MM.1S (cell line): ENCODE results near the gene LOXHD1.

ENCODE experiments used
- DNase-seq: peaks from one replicate; pipeline ENCODE4 v3.0.0-alpha.2; 2015
- H2AFZ ChIP-seq: fragments of 300-600 bp; sonication (generic); 2 replicates; pipeline ENCODE4 v1.6.0; 2016; ENCODE audit warnings: antibody characterized with exemption, low read length
- H3F3A ChIP-seq: fragments of 300-600 bp; sonication (generic); 2 replicates; pipeline ENCODE4 v1.6.1; 2016; ENCODE audit warnings: mild to moderate bottlenecking, antibody characterized with exemption, low read length, moderate library complexity, mixed read lengths; ENCODE audit not compliant: insufficient read depth
- H3K27ac ChIP-seq: fragments of 300-600 bp; sonication (generic); 2 replicates; pipeline ENCODE4 v1.5.1; 2016; ENCODE audit warnings: mild to moderate bottlenecking, low read length
- H3K27me3 ChIP-seq: fragments of 300-600 bp; sonication (generic); replicated peaks from 2 replicates; pipeline ENCODE4 v1.6.0; 2016; ENCODE audit warnings: low read length; ENCODE audit not compliant: insufficient read depth
- H3K36me3 ChIP-seq: fragments of 300-600 bp; sonication (generic); replicated peaks from 2 replicates; pipeline ENCODE4 v1.6.1; 2016; ENCODE audit warnings: mild to moderate bottlenecking, low read length, mixed read lengths; ENCODE audit not compliant: insufficient read depth
- H3K4me1 ChIP-seq: fragments of 300-600 bp; sonication (generic); 2 replicates; pipeline ENCODE4 v1.6.1; 2016; ENCODE audit warnings: low read length, mixed read lengths
- H3K4me2 ChIP-seq: fragments of 300-600 bp; sonication (generic); 2 replicates; pipeline ENCODE4 v1.6.0; 2016; ENCODE audit warnings: low read depth, low read length
- H3K4me3 ChIP-seq: fragments of 300-600 bp; sonication (generic); 2 replicates; pipeline ENCODE4 v1.5.1; 2016; ENCODE audit warnings: low read length, mixed read lengths
- H3K79me2 ChIP-seq: fragments of 300-600 bp; sonication (generic); 2 replicates; pipeline ENCODE4 v1.6.1; 2016; ENCODE audit warnings: mixed run types, low read length, mixed read lengths
- H3K9ac ChIP-seq: fragments of 300-600 bp; sonication (generic); 2 replicates; pipeline ENCODE4 v1.6.1; 2016; ENCODE audit warnings: low read length, mixed read lengths
- H3K9me2 ChIP-seq: fragments of 300-600 bp; sonication (generic); replicated peaks from 2 replicates; pipeline ENCODE4 v1.6.1; 2016; ENCODE audit warnings: mild to moderate bottlenecking, low read length, mixed read lengths; ENCODE audit not compliant: insufficient read depth
- H3K9me3 ChIP-seq: fragments of 300-600 bp; sonication (generic); replicated peaks from 2 replicates; pipeline ENCODE4 v1.6.1; 2016; ENCODE audit warnings: mild to moderate bottlenecking, low read length, mixed read lengths; ENCODE audit not compliant: insufficient read depth
- H4K20me1 ChIP-seq: fragments of 300-600 bp; sonication (generic); 2 replicates; pipeline ENCODE4 v1.6.1; 2016; ENCODE audit warnings: mild to moderate bottlenecking, low read length, moderate library complexity, mixed read lengths; ENCODE audit not compliant: insufficient read depth
- CTCF ChIP-seq: fragments of 300-600 bp; sonication (generic); IDR thresholded peaks from 2 replicates; pipeline ENCODE4 v1.5.1; 2016; ENCODE audit warnings: antibody characterized with exemption, low read length, mixed read lengths
- EZH2 ChIP-seq: fragments of 300-600 bp; sonication (generic); optimal IDR thresholded peaks from 2 replicates; pipeline ENCODE3; 2017; ENCODE audit warnings: low read depth, mild to moderate bottlenecking, antibody characterized with exemption, low read length, mixed read lengths
- EZH2phosphoT487 ChIP-seq: fragments of 300-600 bp; sonication (generic); IDR thresholded peaks from 2 replicates; pipeline ENCODE4 v1.6.1; 2018; ENCODE audit warnings: antibody characterized with exemption, low read length

Gene LOXHD1

DNA sequence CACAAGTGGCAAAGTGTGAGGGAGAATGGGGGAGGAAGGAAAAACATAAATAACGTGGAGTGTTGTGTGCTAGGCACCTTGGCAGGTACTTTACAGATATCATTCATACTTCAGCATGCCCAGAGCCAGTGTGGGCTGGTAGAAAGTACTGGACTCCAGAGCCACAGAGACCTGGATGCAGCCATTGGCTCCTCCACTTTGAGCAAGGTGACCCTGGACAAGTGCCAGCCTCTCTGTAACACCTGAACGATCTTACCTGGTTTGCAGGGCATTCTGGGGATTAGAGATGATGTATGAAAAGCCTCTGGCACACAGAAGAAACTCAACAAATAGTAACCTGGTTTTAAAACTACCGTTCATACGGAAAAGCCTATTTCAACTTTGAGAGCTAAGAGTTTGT, 6.3 kb downstream of the LOXHD1 start:
- H3K27me3 ChIP-seq: no peaks in the 10 kb centered on the region
- H3K36me3 ChIP-seq: no peaks in the 10 kb centered on the region
- H3K4me2 ChIP-seq: no peak overlapping the region
- no peak overlapping the region for H3K4me3 ChIP-seq
- no peak for DNase-seq
- H3K27ac ChIP-seq: no peak overlapping the region
- H3F3A ChIP-seq: no peaks in the 10 kb centered on the region
- H4K20me1 ChIP-seq: no peaks in the 10 kb centered on the region
- H3K9me2 ChIP-seq: no peaks in the 10 kb centered on the region
- TF ChIP-seq EZH2phosphoT487 (no peak), CTCF (no peak), EZH2 (no peak)
- no peak overlapping the region for H3K9ac ChIP-seq
- H2AFZ ChIP-seq: no peak overlapping the region
- H3K9me3 ChIP-seq: no peaks in the 10 kb centered on the region
- no peaks in the 10 kb centered on the region for H3K4me1 ChIP-seq
- H3K79me2 ChIP-seq: no peaks in the 10 kb centered on the region

- H3K4me2 ChIP-seq: no peak overlapping the region
- H3K4me3 ChIP-seq: no peak overlapping the region
- no peaks in the 10 kb centered on the region for H3F3A ChIP-seq
- H3K79me2 ChIP-seq: no peaks in the 10 kb centered on the region
- no peaks in the 10 kb centered on the region for H3K4me1 ChIP-seq
- H4K20me1 ChIP-seq: no peaks in the 10 kb centered on the region
- no peaks in the 10 kb centered on the region for H3K27me3 ChIP-seq
- H3K9ac ChIP-seq: no peak overlapping the region
- no peaks in the 10 kb centered on the region for H3K36me3 ChIP-seq
- H3K27ac ChIP-seq: no peak overlapping the region
- DNase-seq: no peak
- H3K9me2 ChIP-seq: no peaks in the 10 kb centered on the region
- no peak overlapping the region for H2AFZ ChIP-seq
- no peaks in the 10 kb centered on the region for H3K9me3 ChIP-seq
- TF ChIP-seq CTCF (no peak), EZH2 (no peak), EZH2phosphoT487 (no peak)
Measured at GRCh38 chr18:46649071-46649862, 7.8 kb downstream of the LOXHD1 start.

GRCh38 chr18:46646468-46646867, 10.6 kb downstream of the LOXHD1 start:
- no peaks in the 10 kb centered on the region for H3K27me3 ChIP-seq
- H3K9me3 ChIP-seq: no peaks in the 10 kb centered on the region
- H4K20me1 ChIP-seq: no peaks in the 10 kb centered on the region
- no peak overlapping the region for H3K4me2 ChIP-seq
- TF ChIP-seq CTCF (no peak), EZH2 (no peak), EZH2phosphoT487 (no peak)
- no peak overlapping the region for H3K4me3 ChIP-seq
- H3K79me2 ChIP-seq: no peaks in the 10 kb centered on the region
- no peak overlapping the region for H3K9ac ChIP-seq
- no peak for DNase-seq
- H3F3A ChIP-seq: no peaks in the 10 kb centered on the region
- no peak overlapping the region for H3K27ac ChIP-seq
- no peaks in the 10 kb centered on the region for H3K36me3 ChIP-seq
- no peak overlapping the region for H2AFZ ChIP-seq
- H3K9me2 ChIP-seq: no peaks in the 10 kb centered on the region
- H3K4me1 ChIP-seq: no peaks in the 10 kb centered on the region
